Measurements from ENCODE around the gene ANXA10.

GRCh38 chr4:168071304-168071703, 21.0 kb upstream of the ANXA10 start:
- TF ChIP-seq, protein P1, sequence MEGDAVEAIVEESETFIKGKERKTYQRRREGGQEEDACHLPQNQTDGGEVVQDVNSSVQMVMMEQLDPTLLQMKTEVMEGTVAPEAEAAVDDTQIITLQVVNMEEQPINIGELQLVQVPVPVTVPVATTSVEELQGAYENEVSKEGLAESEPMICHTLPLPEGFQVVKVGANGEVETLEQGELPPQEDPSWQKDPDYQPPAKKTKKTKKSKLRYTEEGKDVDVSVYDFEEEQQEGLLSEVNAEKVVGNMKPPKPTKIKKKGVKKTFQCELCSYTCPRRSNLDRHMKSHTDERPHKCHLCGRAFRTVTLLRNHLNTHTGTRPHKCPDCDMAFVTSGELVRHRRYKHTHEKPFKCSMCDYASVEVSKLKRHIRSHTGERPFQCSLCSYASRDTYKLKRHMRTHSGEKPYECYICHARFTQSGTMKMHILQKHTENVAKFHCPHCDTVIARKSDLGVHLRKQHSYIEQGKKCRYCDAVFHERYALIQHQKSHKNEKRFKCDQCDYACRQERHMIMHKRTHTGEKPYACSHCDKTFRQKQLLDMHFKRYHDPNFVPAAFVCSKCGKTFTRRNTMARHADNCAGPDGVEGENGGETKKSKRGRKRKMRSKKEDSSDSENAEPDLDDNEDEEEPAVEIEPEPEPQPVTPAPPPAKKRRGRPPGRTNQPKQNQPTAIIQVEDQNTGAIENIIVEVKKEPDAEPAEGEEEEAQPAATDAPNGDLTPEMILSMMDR (IDR thresholded peaks at IDR 0.05): no peak
- TF ChIP-seq POLR2AphosphoS5 (IDR thresholded peaks at IDR 0.05) (no peak), POLR2A (IDR thresholded peaks at IDR 0.05) (no peak), EP300 (IDR thresholded peaks at IDR 0.05) (no peak)
